ENCODE data around the gene NCLN.
"Not testable (repeated sequence)": the region's sequence is repeated elsewhere in the genome, so short reads cannot be mapped to it uniquely, and the experiment has no call there.

NCLN gene

GRCh38 chr19:3229888-3230496, 44.3 kb downstream of the NCLN start:
- TF ChIP-seq, protein P1, sequence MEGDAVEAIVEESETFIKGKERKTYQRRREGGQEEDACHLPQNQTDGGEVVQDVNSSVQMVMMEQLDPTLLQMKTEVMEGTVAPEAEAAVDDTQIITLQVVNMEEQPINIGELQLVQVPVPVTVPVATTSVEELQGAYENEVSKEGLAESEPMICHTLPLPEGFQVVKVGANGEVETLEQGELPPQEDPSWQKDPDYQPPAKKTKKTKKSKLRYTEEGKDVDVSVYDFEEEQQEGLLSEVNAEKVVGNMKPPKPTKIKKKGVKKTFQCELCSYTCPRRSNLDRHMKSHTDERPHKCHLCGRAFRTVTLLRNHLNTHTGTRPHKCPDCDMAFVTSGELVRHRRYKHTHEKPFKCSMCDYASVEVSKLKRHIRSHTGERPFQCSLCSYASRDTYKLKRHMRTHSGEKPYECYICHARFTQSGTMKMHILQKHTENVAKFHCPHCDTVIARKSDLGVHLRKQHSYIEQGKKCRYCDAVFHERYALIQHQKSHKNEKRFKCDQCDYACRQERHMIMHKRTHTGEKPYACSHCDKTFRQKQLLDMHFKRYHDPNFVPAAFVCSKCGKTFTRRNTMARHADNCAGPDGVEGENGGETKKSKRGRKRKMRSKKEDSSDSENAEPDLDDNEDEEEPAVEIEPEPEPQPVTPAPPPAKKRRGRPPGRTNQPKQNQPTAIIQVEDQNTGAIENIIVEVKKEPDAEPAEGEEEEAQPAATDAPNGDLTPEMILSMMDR (IDR thresholded peaks at IDR 0.05; ENCODE audit: low read depth, low read length): no peak
- Histone ChIP-seq H3K36me3 (no peaks in the 10 kb centered on the region), H3K4me3 (ENCODE audit: low read depth, low read length) (no peak overlapping the region), H3K27me3 (ENCODE audit: insufficient read depth, low read depth, severe bottlenecking) (no peaks in the 10 kb centered on the region), H3K9me3 (ENCODE audit: severe bottlenecking) (no peaks in the 10 kb centered on the region), H3K27ac (no peak overlapping the region)
- no peak for DNase-seq

- Histone ChIP-seq H3K27ac (no peak overlapping the region), H3K9me3 (ENCODE audit: severe bottlenecking) (no peaks in the 10 kb centered on the region), H3K27me3 (ENCODE audit: insufficient read depth, low read depth, severe bottlenecking) (no peaks in the 10 kb centered on the region), H3K4me3 (ENCODE audit: low read depth, low read length) (no peak overlapping the region), H3K36me3 (no peaks in the 10 kb centered on the region)
- TF ChIP-seq, protein P1 (IDR thresholded peaks at IDR 0.05; ENCODE audit: low read depth, low read length): no peak
- DNase-seq: no peak
These were observed 45.6 kb downstream of the NCLN start for GRCh38 chr19:3231288-3231687.

DNA sequence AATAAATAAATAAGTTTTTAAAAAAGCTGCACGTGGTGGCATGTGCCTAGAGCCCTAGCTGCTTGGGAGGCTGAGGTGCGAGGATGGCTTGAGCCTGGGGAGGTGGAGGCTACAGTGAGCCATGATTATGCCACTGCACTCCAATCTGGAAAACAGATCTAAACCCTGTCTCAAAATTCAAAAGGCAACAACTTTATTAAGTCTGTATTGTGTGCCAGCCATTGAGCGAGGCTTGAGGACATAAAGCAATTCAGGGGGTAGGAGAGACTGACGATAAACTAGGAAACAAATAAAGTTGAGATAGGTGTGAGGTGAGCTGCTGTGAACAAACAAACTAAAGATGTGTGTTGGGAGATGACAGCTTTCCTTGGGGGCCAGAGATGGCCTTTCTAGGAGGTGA, 47.4 kb downstream of the NCLN start:
- Histone ChIP-seq H3K4me3 (ENCODE audit: low read depth, low read length) (no peak overlapping the region), H3K27me3 (ENCODE audit: insufficient read depth, low read depth, severe bottlenecking) (no peaks in the 10 kb centered on the region), H3K9me3 (ENCODE audit: severe bottlenecking) (no peaks in the 10 kb centered on the region), H3K36me3 (no peaks in the 10 kb centered on the region), H3K27ac (no peak overlapping the region)
- no peak for DNase-seq
- TF ChIP-seq, protein P1 (IDR thresholded peaks at IDR 0.05; ENCODE audit: low read depth, low read length): no peak

DNA sequence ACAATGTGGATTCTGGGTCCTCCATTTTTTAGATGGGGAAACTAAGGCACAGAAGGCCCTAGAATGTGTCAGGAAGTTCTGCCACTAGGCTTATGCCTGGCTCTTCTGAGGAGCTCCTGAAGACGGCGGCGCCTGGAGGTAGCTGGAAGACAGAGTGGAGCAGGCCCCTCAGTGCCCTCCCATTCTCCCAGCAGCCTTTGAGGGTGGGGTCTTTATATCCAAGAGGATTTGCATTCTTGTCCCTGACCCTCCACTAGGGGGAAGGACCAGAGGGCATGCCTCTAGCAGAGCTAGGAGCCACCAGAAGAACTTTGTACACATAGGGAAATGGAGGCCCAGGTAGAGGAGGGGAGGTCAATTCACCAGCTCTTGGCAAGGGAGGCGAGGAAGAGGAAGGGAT, 48.1 kb downstream of the NCLN start:
- Histone ChIP-seq H3K4me3 (ENCODE audit: low read depth, low read length) (no peak overlapping the region), H3K27ac (no peak overlapping the region), H3K27me3 (ENCODE audit: insufficient read depth, low read depth, severe bottlenecking) (no peaks in the 10 kb centered on the region), H3K36me3 (no peaks in the 10 kb centered on the region), H3K9me3 (ENCODE audit: severe bottlenecking) (no peaks in the 10 kb centered on the region)
- no peak for DNase-seq
- TF ChIP-seq, protein P1 (IDR thresholded peaks at IDR 0.05; ENCODE audit: low read depth, low read length): no peak

GRCh38 chr19:3234800-3235199, 49.1 kb downstream of the NCLN start:
- Histone ChIP-seq H3K4me3 (ENCODE audit: low read depth, low read length) (no peak overlapping the region), H3K27ac (no peak overlapping the region), H3K9me3 (ENCODE audit: severe bottlenecking) (no peaks in the 10 kb centered on the region), H3K36me3 (no peaks in the 10 kb centered on the region), H3K27me3 (ENCODE audit: insufficient read depth, low read depth, severe bottlenecking) (no peaks in the 10 kb centered on the region)
- TF ChIP-seq, protein P1 (IDR thresholded peaks at IDR 0.05; ENCODE audit: low read depth, low read length): peak; percentile 82
- DNase-seq: peak; percentile 42

DNA sequence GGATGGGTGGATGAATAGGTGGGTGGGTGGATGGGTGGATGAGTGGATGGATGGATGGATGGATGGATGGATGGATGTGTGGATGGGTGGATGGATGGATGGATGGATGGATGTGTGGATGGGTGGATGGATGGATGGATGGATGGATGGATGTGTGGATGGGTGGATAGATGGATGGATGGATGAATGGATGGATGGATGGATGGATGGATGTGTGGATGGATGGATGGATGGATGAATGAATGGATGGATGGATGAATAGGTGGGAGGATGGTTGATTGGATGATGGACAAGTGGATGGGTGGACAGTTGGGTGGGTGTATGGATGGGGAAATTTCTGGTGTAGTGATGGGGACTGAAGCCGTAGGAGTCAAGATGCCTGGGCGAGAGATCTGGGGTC, 49.9 kb downstream of the NCLN start:
- H3K36me3 ChIP-seq; H3K9me3 ChIP-seq (ENCODE audit: severe bottlenecking); H3K27me3 ChIP-seq (ENCODE audit: insufficient read depth, low read depth, severe bottlenecking); H3K4me3 ChIP-seq (ENCODE audit: low read depth, low read length); H3K27ac ChIP-seq; DNase-seq: not testable (repeated sequence)
